ENCODE results near the gene DPEP1. TPM values are rescaled to one million over a fixed set of nuclear protein-coding genes. Genes with fewer than 3 reads are reported as not detected.
A peak's percentile ranks its signal among the peaks of the same experiment; 100 is the strongest.

DPEP1 gene
- 0.87 and 1.7 TPM in 2 replicates for total RNA-seq (2014; rRNA removed; shearing (Covaris generic); ENCODE audit: low replicate concordance)

GRCh38 chr16:89613231-89613953, at the start of gene DPEP1:
TSS of gene DPEP1 (plus strand) at chr16:89613642. CDS start at chr16:89630411, 16,769 bp downstream.
- Histone ChIP-seq H3K4me1 (ENCODE audit: low read length) (no peaks in the 10 kb centered on the region), H3K4me3 (ENCODE audit: low read length) (no peak within 1 kb of the TSS)

GRCh38 chr16:89564476-89565255, 48.8 kb upstream of the DPEP1 start:
- peaks cover 17% of the 10 kb centered on the region for H3K79me2 ChIP-seq (ENCODE audit: low read length)
- no peak overlapping the region for H2AFZ ChIP-seq (ENCODE audit: low read length)
- peaks cover 35% of the 10 kb centered on the region for H3K36me3 ChIP-seq (ENCODE audit: insufficient read depth, low read length)
- 0 out of 2 replicates have a peak overlapping the region, but pooled peaks have one; percentile 9 for H3K27ac ChIP-seq (ENCODE audit: low read length)
- H3K27me3 ChIP-seq (ENCODE audit: low read length) = no peaks in the 10 kb centered on the region
- H3K9me3 ChIP-seq (ENCODE audit: low read length) = no peaks in the 10 kb centered on the region
- DNase-seq = peak; percentile 82
- peak overlapping the region; percentile 97 for H3K4me2 ChIP-seq (ENCODE audit: low read depth, low read length, poor library complexity, severe bottlenecking)
- H4K20me1 ChIP-seq (ENCODE audit: insufficient read depth, low read depth, low read length) = peaks cover 46% of the 10 kb centered on the region
- H3K4me3 ChIP-seq (ENCODE audit: low read length) = no peak overlapping the region
- H3K4me1 ChIP-seq (ENCODE audit: low read length) = peaks cover 47% of the 10 kb centered on the region
- H3K9me2 ChIP-seq (replicated peaks; ENCODE audit: insufficient read depth, low read length) = no peaks in the 10 kb centered on the region
- no peak overlapping the region for H3K9ac ChIP-seq (ENCODE audit: low read length)

More at GRCh38 chr16:89613231-89613953, at the start of gene DPEP1:
- Histone ChIP-seq H3K9me2 (replicated peaks; ENCODE audit: insufficient read depth, low read length) (no peaks in the 10 kb centered on the region), H3K4me2 (ENCODE audit: low read depth, low read length, poor library complexity, severe bottlenecking) (no peak within 1 kb of the TSS), H4K20me1 (ENCODE audit: insufficient read depth, low read depth, low read length) (no peaks in the 10 kb centered on the region), H3K27ac (ENCODE audit: low read length) (no peak within 1 kb of the TSS), H2AFZ (ENCODE audit: low read length) (no peak within 1 kb of the TSS), H3K9me3 (ENCODE audit: low read length) (no peaks in the 10 kb centered on the region), H3K36me3 (ENCODE audit: insufficient read depth, low read length) (no peaks in the 10 kb centered on the region), H3K9ac (ENCODE audit: low read length) (no peak within 1 kb of the TSS), H3K27me3 (ENCODE audit: low read length) (no peaks in the 10 kb centered on the region), H3K79me2 (ENCODE audit: low read length) (no peaks in the 10 kb centered on the region)
- DNase-seq = no peak

- no peaks in the 10 kb centered on the region for H3K9me3 ChIP-seq (ENCODE audit: low read length)
- H3K27ac ChIP-seq (ENCODE audit: low read length) = 0 out of 2 replicates have a peak overlapping the region, but pooled peaks have one; percentile 9
- H3K4me1 ChIP-seq (ENCODE audit: low read length) = peaks cover 46% of the 10 kb centered on the region
- H3K4me3 ChIP-seq (ENCODE audit: low read length) = no peak overlapping the region
- H3K79me2 ChIP-seq (ENCODE audit: low read length) = peaks cover 17% of the 10 kb centered on the region
- H2AFZ ChIP-seq (ENCODE audit: low read length) = no peak overlapping the region
- H3K27me3 ChIP-seq (ENCODE audit: low read length) = no peaks in the 10 kb centered on the region
- H3K4me2 ChIP-seq (ENCODE audit: low read depth, low read length, poor library complexity, severe bottlenecking) = no peak overlapping the region
- H3K36me3 ChIP-seq (ENCODE audit: insufficient read depth, low read length) = peaks cover 35% of the 10 kb centered on the region
- H3K9me2 ChIP-seq (replicated peaks; ENCODE audit: insufficient read depth, low read length) = no peaks in the 10 kb centered on the region
- no peak for DNase-seq
- H3K9ac ChIP-seq (ENCODE audit: low read length) = no peak overlapping the region
- peaks cover 46% of the 10 kb centered on the region for H4K20me1 ChIP-seq (ENCODE audit: insufficient read depth, low read depth, low read length)
Measured at GRCh38 chr16:89565256-89565505, 48.3 kb upstream of the DPEP1 start.

- DNase-seq = peak; percentile 90
- Histone ChIP-seq H4K20me1 (ENCODE audit: insufficient read depth, low read depth, low read length) (peaks cover 46% of the 10 kb centered on the region), H3K4me3 (ENCODE audit: low read length) (no peak overlapping the region), H3K9me3 (ENCODE audit: low read length) (no peaks in the 10 kb centered on the region), H3K9ac (ENCODE audit: low read length) (no peak overlapping the region), H2AFZ (ENCODE audit: low read length) (no peak overlapping the region), H3K27me3 (ENCODE audit: low read length) (no peaks in the 10 kb centered on the region), H3K36me3 (ENCODE audit: insufficient read depth, low read length) (peaks cover 35% of the 10 kb centered on the region), H3K4me2 (ENCODE audit: low read depth, low read length, poor library complexity, severe bottlenecking) (no peak overlapping the region), H3K27ac (ENCODE audit: low read length) (0 out of 2 replicates have a peak overlapping the region, but pooled peaks have one; percentile 9), H3K4me1 (ENCODE audit: low read length) (peaks cover 46% of the 10 kb centered on the region), H3K9me2 (replicated peaks; ENCODE audit: insufficient read depth, low read length) (no peaks in the 10 kb centered on the region), H3K79me2 (ENCODE audit: low read length) (peaks cover 15% of the 10 kb centered on the region)
Measured at GRCh38 chr16:89565506-89566372, 47.7 kb upstream of the DPEP1 start.

DNA sequence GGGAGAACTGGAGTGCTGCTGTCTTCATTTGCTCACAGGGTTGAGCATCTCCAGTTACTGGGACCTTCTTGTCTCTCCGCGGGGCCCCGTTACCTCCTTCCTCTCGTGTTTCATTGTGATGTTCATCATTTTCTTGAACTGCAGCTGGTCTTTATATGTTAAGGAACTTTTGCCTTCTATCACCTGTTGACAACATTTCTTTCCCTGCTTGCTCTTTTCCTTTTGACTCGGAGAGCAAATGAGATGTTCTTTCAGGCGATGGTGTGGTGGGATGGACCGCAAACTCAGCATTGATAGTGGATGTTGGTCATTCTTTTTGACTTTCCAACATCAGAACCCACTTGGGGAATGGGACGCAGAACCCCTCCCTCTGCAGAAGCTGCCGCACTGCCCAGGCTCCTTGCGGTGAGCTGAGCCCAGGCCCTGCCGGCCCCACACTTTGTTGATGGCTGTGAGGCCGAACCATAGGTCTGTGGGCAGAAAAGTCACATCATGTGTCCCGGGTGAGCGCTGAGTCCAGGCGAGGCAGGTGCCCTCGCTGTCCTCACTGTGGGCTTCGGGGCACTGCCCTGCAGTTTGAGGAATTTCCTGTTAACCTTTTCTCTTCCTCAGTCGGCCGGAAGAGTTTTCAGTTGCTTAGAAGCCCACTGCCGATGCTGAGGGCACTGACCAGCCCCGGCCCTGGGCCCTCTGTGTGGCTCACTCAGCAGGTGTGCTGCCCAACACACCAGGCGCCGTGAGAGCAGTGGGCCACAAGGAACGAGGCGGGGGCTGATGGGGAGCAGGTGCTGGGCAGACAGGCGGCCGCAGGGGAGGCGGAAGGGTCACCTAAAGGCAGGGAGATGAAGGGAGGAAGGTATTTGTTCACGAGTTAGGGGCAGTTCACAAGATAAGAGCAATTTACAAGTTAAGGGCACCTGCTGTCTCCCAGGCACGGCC, 45.5 kb upstream of the DPEP1 start:
- Histone ChIP-seq H3K36me3 (ENCODE audit: insufficient read depth, low read length) (peaks cover 14% of the 10 kb centered on the region), H3K27me3 (ENCODE audit: low read length) (no peaks in the 10 kb centered on the region), H3K9me3 (ENCODE audit: low read length) (no peaks in the 10 kb centered on the region), H3K9ac (ENCODE audit: low read length) (no peak overlapping the region), H3K27ac (ENCODE audit: low read length) (no peak overlapping the region), H3K4me2 (ENCODE audit: low read depth, low read length, poor library complexity, severe bottlenecking) (no peak overlapping the region), H3K4me1 (ENCODE audit: low read length) (peaks cover 36% of the 10 kb centered on the region), H3K4me3 (ENCODE audit: low read length) (no peak overlapping the region), H2AFZ (ENCODE audit: low read length) (no peak overlapping the region), H4K20me1 (ENCODE audit: insufficient read depth, low read depth, low read length) (peaks cover 27% of the 10 kb centered on the region), H3K9me2 (replicated peaks; ENCODE audit: insufficient read depth, low read length) (no peaks in the 10 kb centered on the region), H3K79me2 (ENCODE audit: low read length) (no peaks in the 10 kb centered on the region)
- no peak for DNase-seq

DNA sequence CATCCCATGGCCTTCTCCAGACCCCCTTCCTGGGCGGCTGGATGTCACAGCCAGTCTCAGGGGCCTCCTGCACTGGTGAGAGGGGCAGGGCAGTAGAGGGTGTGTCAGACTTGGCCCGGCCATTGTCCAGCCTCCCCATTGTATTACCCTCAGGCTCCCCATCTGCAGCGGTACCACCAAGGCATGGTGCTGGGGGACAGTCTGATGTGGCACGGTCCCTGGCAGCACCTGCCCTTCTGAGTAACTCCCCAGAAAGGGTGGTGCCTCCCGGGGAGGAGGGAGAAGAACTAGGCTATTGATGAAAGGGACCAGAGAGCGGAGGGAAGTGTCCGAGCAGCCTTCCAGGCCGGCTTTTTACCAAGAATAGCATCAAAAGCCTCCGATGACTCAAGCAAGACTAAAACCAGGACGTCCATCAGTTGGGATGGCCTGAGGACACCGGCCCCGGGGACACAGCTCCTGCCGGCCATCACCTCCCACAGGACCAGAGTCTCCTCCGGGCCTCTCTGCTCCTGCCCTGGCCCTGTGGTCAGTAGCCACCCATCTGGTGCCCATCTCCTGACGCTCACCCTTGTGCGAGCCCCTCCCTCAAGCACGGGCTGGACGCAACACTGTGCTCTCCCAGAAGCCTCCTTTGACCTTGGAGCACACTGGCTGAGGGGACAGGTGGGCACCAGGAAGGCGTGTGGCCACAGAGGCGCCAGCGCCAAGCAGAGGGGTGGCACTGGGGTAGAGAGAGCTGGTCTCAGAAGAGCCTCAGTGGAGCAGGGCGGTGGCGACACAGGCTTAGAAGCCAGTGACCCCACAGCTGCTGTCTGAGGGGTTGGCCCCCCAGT, 43.7 kb upstream of the DPEP1 start:
- H3K27me3 ChIP-seq (ENCODE audit: low read length) = no peaks in the 10 kb centered on the region
- H3K9me3 ChIP-seq (ENCODE audit: low read length) = no peaks in the 10 kb centered on the region
- peaks cover 10% of the 10 kb centered on the region for H4K20me1 ChIP-seq (ENCODE audit: insufficient read depth, low read depth, low read length)
- no peak overlapping the region for H3K9ac ChIP-seq (ENCODE audit: low read length)
- H3K79me2 ChIP-seq (ENCODE audit: low read length) = no peaks in the 10 kb centered on the region
- H3K4me3 ChIP-seq (ENCODE audit: low read length) = no peak overlapping the region
- peaks cover 25% of the 10 kb centered on the region for H3K4me1 ChIP-seq (ENCODE audit: low read length)
- H3K9me2 ChIP-seq (replicated peaks; ENCODE audit: insufficient read depth, low read length) = no peaks in the 10 kb centered on the region
- no peak for DNase-seq
- no peak overlapping the region for H2AFZ ChIP-seq (ENCODE audit: low read length)
- no peak overlapping the region for H3K4me2 ChIP-seq (ENCODE audit: low read depth, low read length, poor library complexity, severe bottlenecking)
- no peaks in the 10 kb centered on the region for H3K36me3 ChIP-seq (ENCODE audit: insufficient read depth, low read length)
- H3K27ac ChIP-seq (ENCODE audit: low read length) = no peak overlapping the region

DNA sequence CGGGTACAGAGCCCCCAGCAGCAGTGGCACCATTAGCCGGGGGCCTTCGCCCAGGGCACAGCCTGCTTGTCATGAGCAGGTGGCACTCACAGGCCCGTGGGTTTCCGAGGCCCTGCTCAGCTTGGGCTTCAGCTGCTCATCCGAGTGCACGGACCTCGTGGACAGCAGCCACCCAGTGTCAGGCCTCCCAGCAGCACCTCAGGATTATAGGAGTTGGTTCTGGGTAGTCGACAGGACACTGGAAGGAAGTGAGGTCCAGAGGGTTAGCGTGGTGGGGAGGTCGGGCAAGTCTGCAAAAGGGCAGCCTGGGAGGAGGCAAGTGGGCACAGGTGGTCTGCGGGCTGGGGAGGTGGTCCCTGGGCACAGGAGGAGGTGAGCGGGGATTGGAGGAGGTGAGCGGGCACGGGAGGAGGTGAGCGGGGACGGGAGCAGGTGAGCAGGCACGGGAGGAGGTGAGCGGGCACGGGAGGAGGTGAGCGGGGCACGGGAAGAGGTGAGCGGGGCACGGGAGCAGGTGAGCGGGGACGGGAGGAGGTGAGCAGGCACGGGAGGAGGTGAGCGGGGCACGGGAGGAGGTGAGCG, 43.0 kb upstream of the DPEP1 start:
- H2AFZ ChIP-seq (ENCODE audit: low read length) = no peak overlapping the region
- H3K9ac ChIP-seq (ENCODE audit: low read length) = no peak overlapping the region
- H3K27ac ChIP-seq (ENCODE audit: low read length) = no peak overlapping the region
- no peaks in the 10 kb centered on the region for H3K79me2 ChIP-seq (ENCODE audit: low read length)
- H3K4me2 ChIP-seq (ENCODE audit: low read depth, low read length, poor library complexity, severe bottlenecking) = no peak overlapping the region
- peaks cover 10% of the 10 kb centered on the region for H4K20me1 ChIP-seq (ENCODE audit: insufficient read depth, low read depth, low read length)
- H3K27me3 ChIP-seq (ENCODE audit: low read length) = no peaks in the 10 kb centered on the region
- H3K9me3 ChIP-seq (ENCODE audit: low read length) = no peaks in the 10 kb centered on the region
- peaks cover 25% of the 10 kb centered on the region for H3K4me1 ChIP-seq (ENCODE audit: low read length)
- H3K36me3 ChIP-seq (ENCODE audit: insufficient read depth, low read length) = no peaks in the 10 kb centered on the region
- no peak for DNase-seq
- no peaks in the 10 kb centered on the region for H3K9me2 ChIP-seq (replicated peaks; ENCODE audit: insufficient read depth, low read length)
- H3K4me3 ChIP-seq (ENCODE audit: low read length) = no peak overlapping the region

Measured in Karpas-422 (cell line).